Type B pancreatic cell (in vitro differentiated cells): ENCODE results near the gene CD207. TPM values are rescaled to one million over a fixed set of nuclear protein-coding genes. Genes with fewer than 3 reads are reported as not detected.

ENCODE experiments used
- DNase-seq: peaks from one replicate; pipeline ENCODE4 v3.0.0; 2021; ENCODE audit warnings: mixed read lengths; ENCODE audit not compliant: unreplicated experiment; ENCODE audit errors: extremely low spot score
- H3K27ac Mint-ChIP-seq: 2 replicates; pipeline ENCODE4 v1.8.0; 2021; ENCODE audit warnings: mild to moderate bottlenecking, mixed read lengths
- H3K27me3 Mint-ChIP-seq: 2 replicates; pipeline ENCODE4 v1.8.0; 2021; ENCODE audit warnings: mixed read lengths
- H3K36me3 Mint-ChIP-seq: 2 replicates; pipeline ENCODE4 v1.8.0; 2021; ENCODE audit warnings: mixed read lengths
- H3K4me1 Mint-ChIP-seq: one replicate; pipeline ENCODE4 v1.8.0; 2021; ENCODE audit warnings: mixed read lengths; ENCODE audit not compliant: unreplicated experiment
- H3K4me3 Mint-ChIP-seq: 2 replicates; pipeline ENCODE4 v1.8.0; 2021; ENCODE audit warnings: mild to moderate bottlenecking, mixed read lengths
- H3K9me3 Mint-ChIP-seq: 2 replicates; pipeline ENCODE4 v1.8.0; 2021; ENCODE audit warnings: mixed read lengths
- total RNA-seq: library from RNA; stranded (reverse); gene quantifications from 2 replicates; pipeline ENCODE4 v1.2.1, GENCODE V29; 2021; ENCODE audit warnings: low replicate concordance
- TF ChIP-seq, protein P1 (sequence below): fragments of 200-600 bp; sonication (generic); conservative IDR thresholded peaks from 2 replicates; pipeline ENCODE4 v1.5.0; 2021; ENCODE audit warnings: antibody characterized with exemption, mild to moderate bottlenecking

The CD207 gene
- total RNA-seq, 1 donor from 2014 or later: not detected

DNA sequence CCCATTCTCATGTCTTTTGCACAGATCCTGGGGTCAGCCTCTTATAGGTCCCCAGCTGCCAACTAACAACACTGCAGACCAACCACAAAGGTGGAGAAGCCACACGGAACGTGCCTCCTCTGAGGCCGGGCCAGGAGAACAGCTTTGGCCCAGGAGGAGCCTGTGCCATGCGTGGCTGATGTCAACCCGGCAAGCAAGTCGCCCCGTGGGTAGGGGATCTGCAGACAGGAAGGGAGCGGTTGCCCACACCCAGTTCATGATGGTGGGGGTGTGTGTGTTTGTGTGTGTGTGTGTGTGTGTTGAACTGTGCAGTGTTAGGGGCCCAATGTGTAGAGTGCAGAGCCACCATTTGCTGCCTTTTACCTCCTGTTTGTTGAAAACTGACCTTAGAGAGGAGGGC lies 12.8 kb downstream of the CD207 start:
- DNase-seq: no peak
- Mint-ChIP-seq H3K27me3 (peaks cover 51% of the 10 kb centered on the region), H3K4me1 (no peaks in the 10 kb centered on the region), H3K9me3 (no peaks in the 10 kb centered on the region), H3K27ac (no peak overlapping the region), H3K4me3 (no peak overlapping the region), H3K36me3 (no peaks in the 10 kb centered on the region)
- TF ChIP-seq, protein P1, sequence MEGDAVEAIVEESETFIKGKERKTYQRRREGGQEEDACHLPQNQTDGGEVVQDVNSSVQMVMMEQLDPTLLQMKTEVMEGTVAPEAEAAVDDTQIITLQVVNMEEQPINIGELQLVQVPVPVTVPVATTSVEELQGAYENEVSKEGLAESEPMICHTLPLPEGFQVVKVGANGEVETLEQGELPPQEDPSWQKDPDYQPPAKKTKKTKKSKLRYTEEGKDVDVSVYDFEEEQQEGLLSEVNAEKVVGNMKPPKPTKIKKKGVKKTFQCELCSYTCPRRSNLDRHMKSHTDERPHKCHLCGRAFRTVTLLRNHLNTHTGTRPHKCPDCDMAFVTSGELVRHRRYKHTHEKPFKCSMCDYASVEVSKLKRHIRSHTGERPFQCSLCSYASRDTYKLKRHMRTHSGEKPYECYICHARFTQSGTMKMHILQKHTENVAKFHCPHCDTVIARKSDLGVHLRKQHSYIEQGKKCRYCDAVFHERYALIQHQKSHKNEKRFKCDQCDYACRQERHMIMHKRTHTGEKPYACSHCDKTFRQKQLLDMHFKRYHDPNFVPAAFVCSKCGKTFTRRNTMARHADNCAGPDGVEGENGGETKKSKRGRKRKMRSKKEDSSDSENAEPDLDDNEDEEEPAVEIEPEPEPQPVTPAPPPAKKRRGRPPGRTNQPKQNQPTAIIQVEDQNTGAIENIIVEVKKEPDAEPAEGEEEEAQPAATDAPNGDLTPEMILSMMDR: no peak

DNA sequence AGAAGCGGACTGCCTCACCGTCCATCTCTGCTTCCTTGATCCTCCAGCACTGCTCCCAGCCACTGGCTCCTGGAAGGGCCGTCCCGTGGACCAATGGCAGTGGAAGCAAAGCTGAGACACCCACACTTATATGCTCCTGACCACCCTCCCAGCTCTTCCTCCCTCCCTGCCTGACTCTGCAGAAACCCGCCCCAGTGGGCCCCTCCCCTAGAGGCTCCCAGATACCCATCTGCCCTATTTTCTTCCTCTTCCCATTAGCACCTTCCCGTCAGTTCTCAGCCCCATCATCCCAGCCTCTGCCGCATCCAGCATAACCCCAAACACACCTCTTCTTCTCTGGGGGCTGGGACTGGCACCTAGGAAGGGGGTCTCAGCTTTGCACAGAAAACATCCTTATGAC lies 15.1 kb downstream of the CD207 start, which contains the start of gene CLEC4F:
TSS of gene CLEC4F (minus strand) at position 101 of the 400 bp plus-strand sequence. CDS start at position 25, 76 bp downstream.
- Mint-ChIP-seq H3K36me3 (no peaks in the 10 kb centered on the region), H3K27me3 (peaks cover 56% of the 10 kb centered on the region), H3K27ac (no peak within 1 kb of the TSS), H3K4me3 (no peak within 1 kb of the TSS), H3K4me1 (no peaks in the 10 kb centered on the region), H3K9me3 (no peaks in the 10 kb centered on the region)
- DNase-seq: no peak
- TF ChIP-seq, protein P1: no peak

DNA sequence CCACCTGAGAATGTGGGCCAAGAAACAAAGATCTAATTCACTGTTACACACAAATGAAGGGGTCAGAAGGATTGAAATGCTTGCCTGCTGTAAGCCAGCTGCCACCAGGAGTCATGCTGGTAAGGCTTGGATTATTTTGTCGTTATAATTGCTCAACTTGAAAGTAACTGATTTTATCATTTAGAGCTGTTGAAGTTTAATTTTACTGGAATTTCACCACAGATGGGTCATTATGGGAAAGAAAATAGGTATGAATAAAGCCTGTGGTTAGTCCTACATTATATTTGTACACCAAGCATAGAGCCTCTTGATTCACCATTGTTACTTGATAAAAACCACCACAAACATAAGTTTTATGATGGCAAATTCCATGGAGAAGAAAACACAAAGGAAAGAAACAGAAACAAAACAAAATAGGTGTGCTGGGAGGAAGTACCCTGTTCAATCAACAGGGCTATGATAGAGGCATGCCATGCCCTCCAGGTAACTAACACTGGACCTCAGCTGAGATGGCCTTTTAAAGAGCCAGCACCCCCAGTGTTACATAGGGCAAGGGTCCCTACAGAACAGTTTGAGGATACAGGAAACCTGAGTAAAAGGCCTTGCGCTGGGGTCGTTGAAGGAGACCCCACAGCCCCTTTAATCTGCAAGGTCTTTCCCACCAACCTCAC lies 18.2 kb downstream of the CD207 start:
- Mint-ChIP-seq H3K36me3 (no peaks in the 10 kb centered on the region), H3K9me3 (peaks cover 5% of the 10 kb centered on the region), H3K27ac (no peak overlapping the region), H3K27me3 (peaks cover 56% of the 10 kb centered on the region), H3K4me3 (no peak overlapping the region), H3K4me1 (no peaks in the 10 kb centered on the region)
- TF ChIP-seq, protein P1: no peak
- DNase-seq: no peak

DNA sequence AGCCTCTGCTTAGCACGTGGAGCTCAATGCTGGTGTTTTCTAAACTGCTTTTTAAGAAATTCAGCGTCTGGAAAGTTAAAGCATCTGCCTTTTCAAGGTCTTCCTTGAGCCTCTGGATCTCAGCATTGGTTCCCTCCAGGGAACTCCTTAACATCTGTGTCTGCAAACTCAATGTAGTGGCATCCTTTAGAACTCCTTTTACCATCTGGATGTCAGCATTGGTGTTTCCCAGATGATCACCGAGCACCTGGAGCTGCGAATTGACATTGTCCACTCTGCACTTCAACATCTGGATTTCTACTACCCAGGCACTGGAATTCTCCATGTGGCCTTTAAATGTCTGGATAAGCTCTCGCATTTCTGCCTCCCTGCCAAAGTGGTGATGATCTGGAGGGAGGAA lies 18.9 kb downstream of the CD207 start:
- H3K4me1 Mint-ChIP-seq: no peaks in the 10 kb centered on the region
- no peak for DNase-seq
- H3K27ac Mint-ChIP-seq: no peak overlapping the region
- no peak overlapping the region for H3K4me3 Mint-ChIP-seq
- H3K9me3 Mint-ChIP-seq: peaks cover 5% of the 10 kb centered on the region
- H3K36me3 Mint-ChIP-seq: no peaks in the 10 kb centered on the region
- TF ChIP-seq, protein P1: no peak
- peaks cover 62% of the 10 kb centered on the region for H3K27me3 Mint-ChIP-seq

DNA sequence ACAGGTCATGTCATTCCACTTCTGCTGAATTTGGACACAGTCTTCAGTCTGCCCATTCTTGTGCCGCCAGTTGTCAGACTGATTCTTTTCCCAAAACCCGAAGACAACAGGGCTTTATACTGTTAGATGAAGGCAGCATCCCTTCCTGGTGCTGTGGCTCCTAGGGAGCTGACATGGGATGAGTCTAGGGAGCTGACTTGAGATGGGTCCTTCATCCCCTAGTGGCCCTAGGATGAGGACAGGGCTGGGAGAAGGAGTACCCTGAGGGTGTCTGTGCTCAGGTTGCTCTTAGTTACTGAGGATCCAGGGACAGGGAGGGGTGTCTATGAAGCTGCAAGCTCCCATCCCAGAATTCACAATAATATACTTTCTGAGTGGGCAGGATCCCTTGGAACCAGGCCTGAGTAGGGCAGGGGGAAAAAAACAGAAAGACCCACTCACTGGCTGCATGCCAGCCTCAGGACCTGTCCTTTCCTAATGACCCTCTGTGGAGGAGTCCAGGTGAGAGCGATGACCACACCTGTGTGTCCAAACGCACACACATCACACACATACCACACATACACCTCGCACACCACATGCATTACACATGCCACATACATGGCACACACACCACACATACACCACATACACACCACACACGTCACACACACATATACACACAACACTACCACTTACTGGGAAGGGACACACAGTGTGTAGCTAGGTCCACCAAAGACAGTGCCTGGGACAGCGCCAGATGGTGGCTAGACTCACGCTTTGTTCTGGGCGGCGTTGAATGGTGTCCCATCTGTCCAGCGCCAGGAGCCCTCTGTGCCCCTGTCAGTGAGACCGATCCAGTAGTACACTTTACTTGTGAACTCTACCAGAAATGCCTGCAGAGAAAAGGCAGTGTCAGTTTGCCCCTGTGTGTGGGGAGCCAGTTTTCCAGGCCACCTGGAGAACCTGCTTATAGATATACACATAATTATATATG lies 26.3 kb downstream of the CD207 start:
- no peaks in the 10 kb centered on the region for H3K4me1 Mint-ChIP-seq
- no peak for DNase-seq
- H3K4me3 Mint-ChIP-seq: peak overlapping the region; percentile 15
- peaks cover 5% of the 10 kb centered on the region for H3K9me3 Mint-ChIP-seq
- H3K36me3 Mint-ChIP-seq: no peaks in the 10 kb centered on the region
- no peak overlapping the region for H3K27ac Mint-ChIP-seq
- TF ChIP-seq, protein P1: no peak
- H3K27me3 Mint-ChIP-seq: peaks cover 37% of the 10 kb centered on the region
